Left forelimb (tissue), 1 donor: ENCODE data around the gene GZMM.

Experiments used
- DNase-seq: peaks from one replicate; pipeline ENCODE4 v3.0.0-alpha.2; 2018; ENCODE audit warnings: low spot score

GZMM gene

GRCh38 chr19:543910-544608 lies at the start of gene GZMM:
GZMM (plus strand) TSS chr19:544053; CDS start chr19:544072, 19 bp downstream.
- no peak for DNase-seq

- DNase-seq: no peak
These were observed 49.4 kb upstream of the GZMM start for GRCh38 chr19:494171-495080.

DNA sequence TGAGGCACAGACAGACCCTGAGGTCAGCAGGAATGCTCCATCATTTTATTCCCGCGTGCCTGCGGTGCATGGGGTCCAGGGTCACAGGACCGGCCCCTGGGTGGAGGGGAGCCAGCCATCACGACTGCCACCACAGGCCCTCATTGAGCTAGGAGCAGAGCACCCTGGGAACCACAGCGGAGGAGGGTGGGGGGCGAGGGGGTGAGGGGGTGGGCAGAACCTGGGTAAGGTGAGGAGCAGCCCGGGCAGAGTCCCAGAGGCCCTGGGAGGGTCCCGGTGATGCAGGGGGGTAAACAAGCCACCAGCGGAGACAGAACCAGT lies 48.8 kb upstream of the GZMM start:
- no peak for DNase-seq

- no peak for DNase-seq
These were observed 48.3 kb upstream of the GZMM start for GRCh38 chr19:495402-496111.

GRCh38 chr19:496112-496665 lies 47.7 kb upstream of the GZMM start, which contains the start of gene MADCAM1:
MADCAM1 (plus strand) TSS chr19:496486; CDS start chr19:496500, 14 bp downstream.
- DNase-seq: no peak

DNA sequence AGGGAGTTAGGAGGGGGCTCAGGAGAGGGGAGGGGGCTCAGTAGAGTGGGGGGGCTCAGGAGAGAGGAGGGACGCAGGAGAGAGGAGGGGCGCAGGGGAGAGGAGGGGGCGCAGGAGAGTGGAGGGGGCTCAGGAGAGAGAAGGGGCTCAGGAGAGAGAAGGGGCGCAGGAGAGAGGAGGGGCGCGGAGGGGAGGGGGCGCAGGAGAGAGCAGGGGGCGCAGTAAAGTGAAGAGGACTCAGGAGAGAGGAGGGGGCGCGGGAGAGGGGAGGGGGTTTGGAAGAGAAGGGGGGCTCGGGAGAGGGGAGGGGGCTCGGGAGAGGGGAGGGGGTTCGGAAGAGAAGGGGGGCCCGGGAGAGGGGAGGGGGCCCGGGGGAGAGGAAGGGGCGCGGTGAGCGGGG lies 46.9 kb upstream of the GZMM start:
- DNase-seq: no peak

DNA sequence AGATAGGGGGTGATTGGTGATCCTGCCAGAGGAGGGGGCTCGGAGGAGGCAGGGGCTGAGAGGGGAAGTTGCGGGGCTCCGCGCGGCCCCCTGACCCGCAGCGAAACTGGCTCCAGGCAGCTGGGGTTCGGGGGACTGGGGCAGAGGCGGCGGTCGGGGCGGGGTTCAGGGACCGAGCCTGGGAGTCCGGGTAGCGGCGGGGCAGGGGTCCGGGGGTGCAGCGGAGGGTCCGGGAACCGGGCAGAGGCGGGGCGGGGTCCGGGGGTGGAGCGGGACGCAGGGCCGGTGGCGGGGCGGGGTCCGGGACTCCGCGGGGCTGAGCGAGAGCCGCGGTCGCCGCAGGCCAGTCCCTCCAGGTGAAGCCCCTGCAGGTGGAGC lies 46.4 kb upstream of the GZMM start:
- no peak for DNase-seq

DNA sequence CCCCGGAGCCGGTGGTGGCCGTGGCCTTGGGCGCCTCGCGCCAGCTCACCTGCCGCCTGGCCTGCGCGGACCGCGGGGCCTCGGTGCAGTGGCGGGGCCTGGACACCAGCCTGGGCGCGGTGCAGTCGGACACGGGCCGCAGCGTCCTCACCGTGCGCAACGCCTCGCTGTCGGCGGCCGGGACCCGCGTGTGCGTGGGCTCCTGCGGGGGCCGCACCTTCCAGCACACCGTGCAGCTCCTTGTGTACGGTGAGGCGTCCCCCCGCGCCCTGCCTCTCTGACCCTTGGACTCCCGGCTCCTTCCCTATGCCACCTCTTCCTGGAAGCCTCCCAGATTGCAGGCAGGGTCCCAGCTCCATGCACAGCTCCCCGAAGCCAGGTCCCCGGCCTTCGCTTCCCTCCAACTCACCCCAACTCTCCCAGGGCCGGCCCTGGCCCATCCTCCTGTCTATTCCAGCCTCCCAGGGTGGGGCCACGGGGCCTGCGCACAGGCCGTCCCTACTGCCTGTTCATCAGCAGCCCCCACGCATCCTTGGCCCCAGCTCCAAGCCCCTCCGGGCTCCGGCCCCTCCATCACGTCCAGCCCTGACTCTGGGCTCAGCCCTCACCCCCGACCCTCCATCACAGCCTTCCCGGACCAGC lies 45.9 kb upstream of the GZMM start:
- DNase-seq: no peak

GRCh38 chr19:498511-498891 lies 45.4 kb upstream of the GZMM start:
- no peak for DNase-seq

DNA sequence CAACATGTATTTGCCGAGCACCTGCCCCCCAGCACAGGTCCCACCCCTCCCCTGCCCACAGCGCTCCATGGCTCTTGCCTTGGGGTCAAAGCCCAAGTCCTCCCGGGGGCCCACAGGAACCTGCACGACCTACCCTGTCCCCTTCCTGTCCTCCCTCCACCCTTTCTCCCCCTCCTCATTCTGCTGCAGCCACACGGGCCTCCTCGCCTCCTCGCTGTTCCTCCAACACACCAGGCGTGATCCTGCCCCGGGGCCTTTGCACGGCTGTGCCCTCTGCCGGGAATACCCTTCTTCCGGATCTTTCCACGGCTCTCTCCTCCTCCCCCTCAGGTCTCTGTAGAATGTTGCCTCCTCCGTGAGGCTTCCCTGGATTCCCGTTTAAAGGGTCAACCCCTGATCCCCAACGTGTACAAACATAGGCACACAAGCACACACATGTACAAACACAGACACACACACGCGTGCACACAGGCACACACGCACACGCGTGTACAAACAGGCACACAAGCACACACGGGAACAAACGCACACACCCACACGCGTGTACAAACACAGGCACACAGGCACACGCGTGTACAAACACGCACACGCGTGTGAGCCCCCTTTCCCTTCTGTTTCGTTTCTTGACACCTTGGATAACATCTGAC lies 44.8 kb upstream of the GZMM start:
- DNase-seq: peak; percentile 47

GRCh38 chr19:501646-502045 lies 42.2 kb upstream of the GZMM start:
- DNase-seq: no peak

- no peak for DNase-seq
These were observed 39.2 kb upstream of the GZMM start for GRCh38 chr19:504616-505015.

- DNase-seq: peak; percentile 97
These were observed 37.2 kb upstream of the GZMM start for GRCh38 chr19:506404-507285.

- peak; percentile 87 for DNase-seq
These were observed 36.3 kb upstream of the GZMM start, which contains the start of gene TPGS1 for GRCh38 chr19:507286-508203. TPGS1 (plus strand) TSS chr19:507497; CDS start chr19:507507, 10 bp downstream.

DNA sequence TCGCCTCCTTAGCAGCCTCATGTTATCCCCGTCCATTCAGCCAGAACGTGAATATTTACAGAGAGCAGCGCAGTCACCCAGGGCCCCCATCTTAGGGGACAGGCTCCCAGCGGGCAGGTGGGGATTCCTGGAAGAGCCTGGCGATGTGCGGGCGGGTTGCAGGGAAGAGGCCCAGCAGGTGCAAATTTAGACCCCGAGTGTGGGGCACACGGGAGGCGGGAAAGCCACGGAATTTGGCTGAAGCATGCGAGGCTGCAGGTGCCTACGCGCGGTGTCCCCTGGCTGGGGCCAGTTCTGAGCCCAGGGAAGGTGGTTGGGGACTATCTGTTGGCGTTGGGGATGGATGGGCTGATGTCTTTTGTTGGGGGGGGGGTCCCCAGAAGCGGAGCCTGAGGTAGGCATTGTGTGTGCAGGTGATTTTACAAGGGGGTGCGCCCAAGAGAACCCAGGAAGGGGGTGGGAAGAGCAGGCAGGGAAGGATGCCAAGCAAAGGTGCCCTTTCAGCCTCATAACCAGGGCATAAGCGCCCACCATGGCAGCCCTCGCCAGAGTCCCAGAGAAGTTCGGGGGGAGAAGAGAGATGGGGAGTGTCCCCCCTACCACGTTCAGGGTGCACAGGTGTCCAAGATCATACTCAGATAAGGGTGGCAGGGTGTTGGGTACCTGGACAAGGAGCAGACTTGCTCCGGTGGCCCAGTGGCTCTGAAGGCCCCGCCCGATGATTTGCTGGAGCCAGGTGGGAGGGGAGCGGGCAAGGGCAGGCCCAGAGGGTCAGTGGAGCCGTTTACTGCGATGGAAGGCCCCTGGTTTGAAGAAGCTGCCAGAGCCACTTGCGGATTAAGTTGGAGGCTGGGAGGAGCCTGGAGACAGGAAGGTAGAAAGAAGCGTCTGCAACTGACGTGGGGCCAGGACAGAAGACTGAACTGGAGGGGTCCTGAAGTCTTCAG lies 35.4 kb upstream of the GZMM start:
- DNase-seq: no peak

GRCh38 chr19:510606-511100 lies 33.2 kb upstream of the GZMM start:
- DNase-seq: peak; percentile 82

- DNase-seq: no peak
These were observed 32.6 kb upstream of the GZMM start for GRCh38 chr19:511101-511851.
